Uterus (tissue), 2 donors: ENCODE measurements around the gene BNC2.

Experiments
- POLR2A ChIP-seq, 2 donors: fragments of 450-650 bp; IDR thresholded peaks; one replicate each; pipeline ENCODE4 v1.6.1; 2016; ENCODE audit warnings: antibody characterized with exemption in 2 of 2, mild to moderate bottlenecking in 1 of 2, moderate library complexity in 1 of 2
- TF ChIP-seq, protein P1 (sequence below), 4 experiments: fragments of 200-600 bp in 2 of 4; fragments of 450-650 bp in 2 of 4; sonication (generic) in 2 of 4; IDR thresholded peaks; one replicate each; pipeline ENCODE4 v1.5.1; 2016 to 2019; ENCODE audit warnings: antibody characterized with exemption in 4 of 4, mild to moderate bottlenecking in 2 of 4, moderate library complexity in 1 of 4

DNA sequence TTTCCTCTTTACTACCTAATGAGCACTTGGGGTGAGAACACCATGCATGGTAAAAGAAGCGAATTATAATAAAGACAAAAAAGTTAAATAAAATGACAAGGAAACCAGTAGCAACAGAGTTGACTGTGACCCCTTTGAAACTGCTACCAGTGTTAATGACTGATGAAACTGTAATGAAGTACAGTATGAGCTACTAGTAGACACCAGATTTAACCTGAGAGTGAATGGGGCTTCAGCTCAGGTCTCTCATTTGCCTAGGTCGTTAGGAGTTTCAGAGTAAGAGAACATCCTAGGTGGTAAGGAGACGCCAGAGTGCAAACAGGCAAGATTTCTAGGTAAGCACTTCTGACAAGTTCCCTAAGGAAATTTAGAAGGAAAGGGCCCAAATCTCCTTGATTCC, 346.4 kb downstream of the BNC2 start:
- TF ChIP-seq POLR2A (IDR thresholded peaks at IDR 0.05), result no peak
- TF ChIP-seq, protein P1, sequence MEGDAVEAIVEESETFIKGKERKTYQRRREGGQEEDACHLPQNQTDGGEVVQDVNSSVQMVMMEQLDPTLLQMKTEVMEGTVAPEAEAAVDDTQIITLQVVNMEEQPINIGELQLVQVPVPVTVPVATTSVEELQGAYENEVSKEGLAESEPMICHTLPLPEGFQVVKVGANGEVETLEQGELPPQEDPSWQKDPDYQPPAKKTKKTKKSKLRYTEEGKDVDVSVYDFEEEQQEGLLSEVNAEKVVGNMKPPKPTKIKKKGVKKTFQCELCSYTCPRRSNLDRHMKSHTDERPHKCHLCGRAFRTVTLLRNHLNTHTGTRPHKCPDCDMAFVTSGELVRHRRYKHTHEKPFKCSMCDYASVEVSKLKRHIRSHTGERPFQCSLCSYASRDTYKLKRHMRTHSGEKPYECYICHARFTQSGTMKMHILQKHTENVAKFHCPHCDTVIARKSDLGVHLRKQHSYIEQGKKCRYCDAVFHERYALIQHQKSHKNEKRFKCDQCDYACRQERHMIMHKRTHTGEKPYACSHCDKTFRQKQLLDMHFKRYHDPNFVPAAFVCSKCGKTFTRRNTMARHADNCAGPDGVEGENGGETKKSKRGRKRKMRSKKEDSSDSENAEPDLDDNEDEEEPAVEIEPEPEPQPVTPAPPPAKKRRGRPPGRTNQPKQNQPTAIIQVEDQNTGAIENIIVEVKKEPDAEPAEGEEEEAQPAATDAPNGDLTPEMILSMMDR (IDR thresholded peaks at IDR 0.05), result no peak
